ENCODE results near the gene IFIT5. TPM values are rescaled to one million over a fixed set of nuclear protein-coding genes. Genes with fewer than 3 reads are reported as not detected.

IFIT5 gene
- total RNA-seq, 1 donor from 2014 or later = 5.1 TPM

DNA sequence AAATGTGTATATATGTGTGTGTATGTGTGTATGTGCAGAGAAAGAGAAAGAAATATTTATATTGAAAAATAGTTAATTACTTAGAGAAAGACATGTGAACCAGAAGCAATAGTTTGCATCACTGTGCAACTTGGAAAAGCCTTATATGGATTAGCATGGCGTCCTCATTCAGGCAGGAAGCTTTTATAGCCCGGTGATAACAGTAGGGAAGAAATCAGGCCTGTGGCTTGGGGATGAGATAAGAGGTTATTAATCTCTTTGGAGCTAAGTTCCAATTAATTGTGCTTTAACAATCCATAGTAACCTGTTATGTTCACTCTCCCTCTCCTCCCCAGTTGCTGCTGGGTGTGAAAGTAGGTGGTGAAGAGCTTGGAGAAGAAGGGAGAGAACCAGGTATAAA, 36.5 kb downstream of the IFIT5 start:
- peaks cover under 1% of the 10 kb centered on the region for H3K36me3 Mint-ChIP-seq (ENCODE audit: unreplicated experiment)
- no peak overlapping the region for H3K4me3 Mint-ChIP-seq (ENCODE audit: unreplicated experiment)
- no peak for DNase-seq
- no peaks in the 10 kb centered on the region for H3K4me1 Mint-ChIP-seq (ENCODE audit: low read depth, unreplicated experiment)
- no peaks in the 10 kb centered on the region for H3K27me3 Mint-ChIP-seq (ENCODE audit: unreplicated experiment)
- no peak overlapping the region for H3K27ac Mint-ChIP-seq (ENCODE audit: unreplicated experiment)
- H3K9me3 Mint-ChIP-seq (ENCODE audit: unreplicated experiment) = no peaks in the 10 kb centered on the region
- TF ChIP-seq, protein P1, sequence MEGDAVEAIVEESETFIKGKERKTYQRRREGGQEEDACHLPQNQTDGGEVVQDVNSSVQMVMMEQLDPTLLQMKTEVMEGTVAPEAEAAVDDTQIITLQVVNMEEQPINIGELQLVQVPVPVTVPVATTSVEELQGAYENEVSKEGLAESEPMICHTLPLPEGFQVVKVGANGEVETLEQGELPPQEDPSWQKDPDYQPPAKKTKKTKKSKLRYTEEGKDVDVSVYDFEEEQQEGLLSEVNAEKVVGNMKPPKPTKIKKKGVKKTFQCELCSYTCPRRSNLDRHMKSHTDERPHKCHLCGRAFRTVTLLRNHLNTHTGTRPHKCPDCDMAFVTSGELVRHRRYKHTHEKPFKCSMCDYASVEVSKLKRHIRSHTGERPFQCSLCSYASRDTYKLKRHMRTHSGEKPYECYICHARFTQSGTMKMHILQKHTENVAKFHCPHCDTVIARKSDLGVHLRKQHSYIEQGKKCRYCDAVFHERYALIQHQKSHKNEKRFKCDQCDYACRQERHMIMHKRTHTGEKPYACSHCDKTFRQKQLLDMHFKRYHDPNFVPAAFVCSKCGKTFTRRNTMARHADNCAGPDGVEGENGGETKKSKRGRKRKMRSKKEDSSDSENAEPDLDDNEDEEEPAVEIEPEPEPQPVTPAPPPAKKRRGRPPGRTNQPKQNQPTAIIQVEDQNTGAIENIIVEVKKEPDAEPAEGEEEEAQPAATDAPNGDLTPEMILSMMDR (IDR thresholded peaks at IDR 0.05; ENCODE audit: partially characterized antibody, unreplicated experiment) = no peak

GRCh38 chr10:89452193-89452592, 37.8 kb downstream of the IFIT5 start:
- Mint-ChIP-seq H3K27ac (ENCODE audit: unreplicated experiment) (no peak overlapping the region), H3K4me1 (ENCODE audit: low read depth, unreplicated experiment) (no peaks in the 10 kb centered on the region), H3K27me3 (ENCODE audit: unreplicated experiment) (no peaks in the 10 kb centered on the region), H3K36me3 (ENCODE audit: unreplicated experiment) (no peaks in the 10 kb centered on the region), H3K4me3 (ENCODE audit: unreplicated experiment) (no peak overlapping the region), H3K9me3 (ENCODE audit: unreplicated experiment) (no peaks in the 10 kb centered on the region)
- DNase-seq = no peak
- TF ChIP-seq, protein P1 (IDR thresholded peaks at IDR 0.05; ENCODE audit: partially characterized antibody, unreplicated experiment) = no peak

- Mint-ChIP-seq H3K4me1 (ENCODE audit: low read depth, unreplicated experiment) (no peaks in the 10 kb centered on the region), H3K27me3 (ENCODE audit: unreplicated experiment) (peaks cover 2% of the 10 kb centered on the region), H3K27ac (ENCODE audit: unreplicated experiment) (no peak overlapping the region), H3K9me3 (ENCODE audit: unreplicated experiment) (no peaks in the 10 kb centered on the region), H3K36me3 (ENCODE audit: unreplicated experiment) (no peaks in the 10 kb centered on the region), H3K4me3 (ENCODE audit: unreplicated experiment) (no peak overlapping the region)
- TF ChIP-seq, protein P1 (IDR thresholded peaks at IDR 0.05; ENCODE audit: partially characterized antibody, unreplicated experiment) = no peak
- DNase-seq = no peak
Measured at GRCh38 chr10:89454561-89455347, 40.4 kb downstream of the IFIT5 start.

DNA sequence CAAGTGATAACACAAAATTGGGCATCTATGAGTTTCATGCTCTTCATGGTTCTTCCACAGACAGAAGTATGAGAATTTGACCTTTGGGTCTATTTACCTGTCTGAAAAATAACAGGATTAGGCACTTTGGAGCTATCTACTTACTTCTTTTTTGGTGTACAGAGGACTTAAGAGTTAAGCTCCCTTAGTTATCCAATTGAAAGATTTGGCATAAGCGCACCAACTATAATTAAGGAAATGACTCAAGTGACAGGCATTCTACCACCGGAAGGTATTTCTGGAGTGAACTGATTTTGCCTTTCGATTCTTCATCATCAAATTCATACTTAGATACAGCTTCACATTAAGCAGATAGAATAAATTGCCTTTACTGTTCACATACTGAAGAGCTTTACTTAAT, 43.9 kb downstream of the IFIT5 start:
- no peak for DNase-seq
- peaks cover 2% of the 10 kb centered on the region for H3K27me3 Mint-ChIP-seq (ENCODE audit: unreplicated experiment)
- no peaks in the 10 kb centered on the region for H3K4me1 Mint-ChIP-seq (ENCODE audit: low read depth, unreplicated experiment)
- no peak overlapping the region for H3K4me3 Mint-ChIP-seq (ENCODE audit: unreplicated experiment)
- H3K27ac Mint-ChIP-seq (ENCODE audit: unreplicated experiment) = no peak overlapping the region
- no peaks in the 10 kb centered on the region for H3K9me3 Mint-ChIP-seq (ENCODE audit: unreplicated experiment)
- no peaks in the 10 kb centered on the region for H3K36me3 Mint-ChIP-seq (ENCODE audit: unreplicated experiment)
- TF ChIP-seq, protein P1 (IDR thresholded peaks at IDR 0.05; ENCODE audit: partially characterized antibody, unreplicated experiment) = no peak

GRCh38 chr10:89458784-89459183, 44.4 kb downstream of the IFIT5 start:
- Mint-ChIP-seq H3K4me3 (ENCODE audit: unreplicated experiment) (no peak overlapping the region), H3K27me3 (ENCODE audit: unreplicated experiment) (peaks cover 2% of the 10 kb centered on the region), H3K4me1 (ENCODE audit: low read depth, unreplicated experiment) (no peaks in the 10 kb centered on the region), H3K9me3 (ENCODE audit: unreplicated experiment) (no peaks in the 10 kb centered on the region), H3K27ac (ENCODE audit: unreplicated experiment) (no peak overlapping the region), H3K36me3 (ENCODE audit: unreplicated experiment) (no peaks in the 10 kb centered on the region)
- DNase-seq = no peak
- TF ChIP-seq, protein P1 (IDR thresholded peaks at IDR 0.05; ENCODE audit: partially characterized antibody, unreplicated experiment) = no peak

All from glutamatergic neuron (in vitro differentiated cells).